Activated CD8-positive, alpha-beta memory T cell treated with anti-CD3 and anti-CD28 coated beads, Interleukin-2, amount 10 ng/mL, durations not matched to agents 7 days and 5 days (primary cell): ENCODE data around the gene ACTN4. TPM values are rescaled to one million over a fixed set of nuclear protein-coding genes. Genes with fewer than 3 reads are reported as not detected.
A peak's percentile ranks its signal among the peaks of the same experiment; 100 is the strongest.

ENCODE experiments used
- ATAC-seq: fragments of 150-1000 bp; cut with Tn5 transposase; one replicate; pipeline ENCODE4 v1.10.0; 2021; ENCODE audit warnings: moderate library complexity
- CTCF ChIA-PET: fragments of 350-600 bp; sonication (Branson Sonifier 250); formaldehyde crosslinking; loops from one replicate; lab custom pipeline; 2021; ENCODE audit warnings: antibody characterized with exemption; lab: Charles Lee
- DNase-seq: peaks from one replicate; pipeline ENCODE4 v3.0.0-alpha.2; 2020
- H3K27ac Mint-ChIP-seq: one replicate; pipeline ENCODE4 v1.8.0; 2021; ENCODE audit warnings: mild to moderate bottlenecking, mixed read lengths
- H3K27me3 Mint-ChIP-seq: one replicate; pipeline ENCODE4 v1.8.0; 2021; ENCODE audit warnings: mixed read lengths
- H3K36me3 Mint-ChIP-seq: one replicate; pipeline ENCODE4 v1.8.0; 2021; ENCODE audit warnings: mild to moderate bottlenecking, mixed read lengths
- H3K4me1 Mint-ChIP-seq: one replicate; pipeline ENCODE4 v1.8.0; 2021; ENCODE audit warnings: mixed read lengths
- H3K4me3 Mint-ChIP-seq: one replicate; pipeline ENCODE4 v1.8.0; 2021; ENCODE audit warnings: mild to moderate bottlenecking, moderate library complexity, mixed read lengths
- H3K9me3 Mint-ChIP-seq: one replicate; pipeline ENCODE4 v1.8.0; 2022; ENCODE audit warnings: low read depth, mixed read lengths
- total RNA-seq, 2 experiments: library from RNA; stranded (reverse); gene quantifications; one replicate each; pipeline ENCODE4 v1.2.3, GENCODE V29; 2021

ACTN4 gene
- total RNA-seq, 2 experiments from 2014 or later, result 413 to 433 TPM

- ATAC-seq (no peak), DNase-seq (no peak)
- no peak overlapping the region for H3K27ac Mint-ChIP-seq
- CTCF ChIA-PET, result no interaction called here
- no peaks in the 10 kb centered on the region for H3K27me3 Mint-ChIP-seq
- peaks cover 39% of the 10 kb centered on the region for H3K36me3 Mint-ChIP-seq
- H3K9me3 Mint-ChIP-seq, result no peaks in the 10 kb centered on the region
- no peak overlapping the region for H3K4me3 Mint-ChIP-seq
- H3K4me1 Mint-ChIP-seq, result no peaks in the 10 kb centered on the region
Measured at GRCh38 chr19:38709119-38709518, 61.7 kb downstream of the ACTN4 start.

- H3K4me3 Mint-ChIP-seq, result no peak overlapping the region
- CTCF ChIA-PET, result interaction anchor here (2.9 kb wide), 1 partner anchor 13 kb away, joined by 8 read pairs; no protein-coding TSS in a partner anchor
- DNase-seq (no peak), ATAC-seq (no peak)
- H3K4me1 Mint-ChIP-seq, result no peaks in the 10 kb centered on the region
- H3K27ac Mint-ChIP-seq, result no peak overlapping the region
- H3K9me3 Mint-ChIP-seq, result no peaks in the 10 kb centered on the region
- peaks cover 40% of the 10 kb centered on the region for H3K36me3 Mint-ChIP-seq
- no peaks in the 10 kb centered on the region for H3K27me3 Mint-ChIP-seq
Measured at GRCh38 chr19:38709671-38710415, 62.4 kb downstream of the ACTN4 start.

- no peaks in the 10 kb centered on the region for H3K4me1 Mint-ChIP-seq
- DNase-seq (no peak), ATAC-seq (no peak)
- CTCF ChIA-PET, result interaction anchor here (2.9 kb wide), 1 partner anchor 12 kb away, joined by 8 read pairs; no protein-coding TSS in a partner anchor
- H3K27me3 Mint-ChIP-seq, result no peaks in the 10 kb centered on the region
- H3K27ac Mint-ChIP-seq, result peak overlapping the region; percentile 57
- H3K36me3 Mint-ChIP-seq, result peaks cover 40% of the 10 kb centered on the region
- no peaks in the 10 kb centered on the region for H3K9me3 Mint-ChIP-seq
- no peak overlapping the region for H3K4me3 Mint-ChIP-seq
Measured at GRCh38 chr19:38710416-38710702, 62.9 kb downstream of the ACTN4 start.

GRCh38 chr19:38710928-38711725, 63.7 kb downstream of the ACTN4 start:
- ATAC-seq, result no peak
- no peak for DNase-seq
- H3K4me3 Mint-ChIP-seq, result no peak overlapping the region
- CTCF ChIA-PET, result interaction anchor here (2.9 kb wide), 1 partner anchor 12 kb away, joined by 8 read pairs; no protein-coding TSS in a partner anchor
- no peaks in the 10 kb centered on the region for H3K9me3 Mint-ChIP-seq
- peak overlapping the region; percentile 57 for H3K27ac Mint-ChIP-seq
- H3K27me3 Mint-ChIP-seq, result no peaks in the 10 kb centered on the region
- peaks cover 39% of the 10 kb centered on the region for H3K36me3 Mint-ChIP-seq
- H3K4me1 Mint-ChIP-seq, result no peaks in the 10 kb centered on the region

- Mint-ChIP-seq H3K27me3 (no peaks in the 10 kb centered on the region), H3K27ac (no peak overlapping the region), H3K36me3 (peaks cover 39% of the 10 kb centered on the region), H3K9me3 (no peaks in the 10 kb centered on the region), H3K4me1 (no peaks in the 10 kb centered on the region), H3K4me3 (no peak overlapping the region)
- ATAC-seq (no peak), DNase-seq (no peak)
- CTCF ChIA-PET, result interaction anchor here (2.9 kb wide), 1 partner anchor 11 kb away, joined by 8 read pairs; no protein-coding TSS in a partner anchor
Measured at GRCh38 chr19:38711726-38712153, 64.3 kb downstream of the ACTN4 start.

- CTCF ChIA-PET, result interaction anchor here (2.9 kb wide), 1 partner anchor 11 kb away, joined by 8 read pairs; no protein-coding TSS in a partner anchor
- Mint-ChIP-seq H3K27me3 (no peaks in the 10 kb centered on the region), H3K27ac (no peak overlapping the region), H3K36me3 (peaks cover 37% of the 10 kb centered on the region), H3K4me1 (no peaks in the 10 kb centered on the region), H3K9me3 (no peaks in the 10 kb centered on the region), H3K4me3 (no peak overlapping the region)
- ATAC-seq (no peak), DNase-seq (no peak)
Measured at GRCh38 chr19:38712161-38712748, 64.8 kb downstream of the ACTN4 start.

GRCh38 chr19:38713227-38713649, 65.8 kb downstream of the ACTN4 start:
- peaks cover 37% of the 10 kb centered on the region for H3K36me3 Mint-ChIP-seq
- H3K4me1 Mint-ChIP-seq, result no peaks in the 10 kb centered on the region
- no peak overlapping the region for H3K4me3 Mint-ChIP-seq
- no peaks in the 10 kb centered on the region for H3K9me3 Mint-ChIP-seq
- no peaks in the 10 kb centered on the region for H3K27me3 Mint-ChIP-seq
- CTCF ChIA-PET, result no interaction called here
- H3K27ac Mint-ChIP-seq, result no peak overlapping the region
- no peak for DNase-seq
- no peak for ATAC-seq

GRCh38 chr19:38713865-38714264, 66.4 kb downstream of the ACTN4 start:
- H3K27me3 Mint-ChIP-seq, result no peaks in the 10 kb centered on the region
- no peak overlapping the region for H3K4me3 Mint-ChIP-seq
- no peak overlapping the region for H3K27ac Mint-ChIP-seq
- DNase-seq (no peak), ATAC-seq (no peak)
- no peaks in the 10 kb centered on the region for H3K4me1 Mint-ChIP-seq
- peaks cover 40% of the 10 kb centered on the region for H3K36me3 Mint-ChIP-seq
- CTCF ChIA-PET, result no interaction called here
- H3K9me3 Mint-ChIP-seq, result no peaks in the 10 kb centered on the region

GRCh38 chr19:38714354-38714778, 66.9 kb downstream of the ACTN4 start:
- no peaks in the 10 kb centered on the region for H3K27me3 Mint-ChIP-seq
- H3K36me3 Mint-ChIP-seq, result peaks cover 38% of the 10 kb centered on the region
- no peak overlapping the region for H3K4me3 Mint-ChIP-seq
- no peak for ATAC-seq
- H3K4me1 Mint-ChIP-seq, result no peaks in the 10 kb centered on the region
- CTCF ChIA-PET, result interaction anchor here (0.5 kb wide), 1 partner anchor 152 kb away, joined by 3 read pairs; no protein-coding TSS in a partner anchor
- H3K9me3 Mint-ChIP-seq, result no peaks in the 10 kb centered on the region
- no peak overlapping the region for H3K27ac Mint-ChIP-seq
- no peak for DNase-seq

- Mint-ChIP-seq H3K36me3 (peaks cover 28% of the 10 kb centered on the region), H3K4me3 (no peak overlapping the region), H3K9me3 (no peaks in the 10 kb centered on the region), H3K27me3 (no peaks in the 10 kb centered on the region), H3K27ac (no peak overlapping the region), H3K4me1 (no peaks in the 10 kb centered on the region)
- no peak for DNase-seq
- CTCF ChIA-PET, result interaction anchor here (0.9 to 1.1 kb wide), 2 partner anchors 200 to 214 kb away, joined by 3 read pairs; no protein-coding TSS in a partner anchor
- ATAC-seq, result no peak
Measured at GRCh38 chr19:38715555-38715954, 68.1 kb downstream of the ACTN4 start.

- Mint-ChIP-seq H3K36me3 (peaks cover 20% of the 10 kb centered on the region), H3K27me3 (no peaks in the 10 kb centered on the region), H3K4me3 (no peak overlapping the region), H3K9me3 (no peaks in the 10 kb centered on the region), H3K4me1 (no peaks in the 10 kb centered on the region), H3K27ac (no peak overlapping the region)
- CTCF ChIA-PET, result interaction anchor here (1.0 kb wide), 1 partner anchor 314 kb away, joined by 3 read pairs; the partner anchor contains the start of gene FAM98C
- DNase-seq, result no peak
- no peak for ATAC-seq
Measured at GRCh38 chr19:38717051-38717450, 69.6 kb downstream of the ACTN4 start.

- H3K27me3 Mint-ChIP-seq, result no peaks in the 10 kb centered on the region
- no peak overlapping the region for H3K4me3 Mint-ChIP-seq
- no peaks in the 10 kb centered on the region for H3K9me3 Mint-ChIP-seq
- no peaks in the 10 kb centered on the region for H3K4me1 Mint-ChIP-seq
- H3K36me3 Mint-ChIP-seq, result peaks cover 20% of the 10 kb centered on the region
- ATAC-seq (no peak), DNase-seq (no peak)
- no peak overlapping the region for H3K27ac Mint-ChIP-seq
- CTCF ChIA-PET, result no interaction called here
Measured at GRCh38 chr19:38717855-38718254, 70.4 kb downstream of the ACTN4 start.
